ENCODE results near the gene KLHL20. TPM values are rescaled to one million over a fixed set of nuclear protein-coding genes. Genes with fewer than 3 reads are reported as not detected.
A peak's percentile ranks its signal among the peaks of the same experiment; 100 is the strongest.

Gene KLHL20
- total and polyA plus RNA-seq, 2 of the 13 experiments (the other 11 are each of a cell fraction or from before 2014, with no cell fraction given): 7.4 to 14.3 TPM

DNA sequence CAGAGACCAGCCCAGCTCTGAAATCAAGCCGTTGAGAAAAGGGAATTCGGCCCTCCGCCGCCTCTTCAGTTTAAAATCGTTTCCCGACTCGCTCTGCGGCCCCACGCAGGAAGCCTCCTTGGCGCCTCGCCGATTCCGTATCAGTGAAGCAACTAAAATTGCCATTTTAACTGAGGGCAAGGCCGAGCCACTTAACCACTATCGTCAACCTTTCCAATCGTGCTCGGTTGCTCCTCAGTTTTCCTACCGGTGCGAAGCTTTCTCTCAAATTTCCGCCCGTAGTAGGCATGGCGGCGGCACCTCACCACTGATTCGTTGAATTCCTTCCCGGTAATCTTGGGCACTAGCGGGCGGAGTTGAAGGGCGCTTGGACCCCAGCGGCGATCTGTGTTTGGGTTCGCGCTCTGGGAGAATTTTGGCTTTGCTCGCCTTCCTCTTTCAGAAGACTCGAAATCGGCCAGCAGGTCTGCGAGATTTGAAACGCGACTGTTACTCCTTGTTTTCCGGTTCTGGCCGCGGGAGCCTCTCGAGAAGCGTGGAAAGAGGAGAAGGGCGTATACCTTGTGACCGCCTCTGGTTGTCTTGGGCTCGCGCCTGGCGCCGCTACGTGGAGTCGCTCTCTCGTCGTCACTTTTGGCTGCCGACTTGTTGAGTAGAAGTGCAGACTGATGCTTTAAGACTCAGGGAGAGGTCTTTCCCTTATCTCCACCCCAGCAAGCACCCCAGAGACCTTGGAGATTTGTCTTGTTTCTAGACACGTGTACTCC is 109.7 kb downstream of the KLHL20 start, which contains the start of the genes CENPL and DARS2 (continued):
- TF ChIP-seq ZNF839 (CRISPR knock-in tag; IDR thresholded peaks at IDR 0.05; ENCODE audit: borderline replicate concordance): no peak
- 0 out of 2 replicates have a peak, but pooled peaks have one; percentile 13 for TF ChIP-seq ZNF652 (CRISPR knock-in tag; IDR thresholded peaks at IDR 0.05; ENCODE audit: borderline replicate concordance, low read depth)
- no peak for TF ChIP-seq ZNF724P (CRISPR knock-in tag; IDR thresholded peaks at IDR 0.05; ENCODE audit: borderline replicate concordance)
- TF ChIP-seq ZNF644 (CRISPR knock-in tag; IDR thresholded peaks at IDR 0.05; ENCODE audit: low read depth): no peak
- TF ChIP-seq MAZ (IDR thresholded peaks at IDR 0.05; ENCODE audit: borderline replicate concordance, low read depth, low read length): peak; percentile 57; the same call in 1 of the 2 replicates
- TF ChIP-seq MAZ (CRISPR knock-in tag; IDR thresholded peaks at IDR 0.05; ENCODE audit: low read depth): peak; percentile 15; the same call in 1 of the 2 replicates
- TF ChIP-seq SALL2 (CRISPR knock-in tag; IDR thresholded peaks at IDR 0.05): no peak; the same call in none of the 2 replicates
- TF ChIP-seq ZNF883 (CRISPR knock-in tag; IDR thresholded peaks at IDR 0.05; ENCODE audit: not compliant biosample characterization): peak; percentile 41
- TF ChIP-seq, protein P1, sequence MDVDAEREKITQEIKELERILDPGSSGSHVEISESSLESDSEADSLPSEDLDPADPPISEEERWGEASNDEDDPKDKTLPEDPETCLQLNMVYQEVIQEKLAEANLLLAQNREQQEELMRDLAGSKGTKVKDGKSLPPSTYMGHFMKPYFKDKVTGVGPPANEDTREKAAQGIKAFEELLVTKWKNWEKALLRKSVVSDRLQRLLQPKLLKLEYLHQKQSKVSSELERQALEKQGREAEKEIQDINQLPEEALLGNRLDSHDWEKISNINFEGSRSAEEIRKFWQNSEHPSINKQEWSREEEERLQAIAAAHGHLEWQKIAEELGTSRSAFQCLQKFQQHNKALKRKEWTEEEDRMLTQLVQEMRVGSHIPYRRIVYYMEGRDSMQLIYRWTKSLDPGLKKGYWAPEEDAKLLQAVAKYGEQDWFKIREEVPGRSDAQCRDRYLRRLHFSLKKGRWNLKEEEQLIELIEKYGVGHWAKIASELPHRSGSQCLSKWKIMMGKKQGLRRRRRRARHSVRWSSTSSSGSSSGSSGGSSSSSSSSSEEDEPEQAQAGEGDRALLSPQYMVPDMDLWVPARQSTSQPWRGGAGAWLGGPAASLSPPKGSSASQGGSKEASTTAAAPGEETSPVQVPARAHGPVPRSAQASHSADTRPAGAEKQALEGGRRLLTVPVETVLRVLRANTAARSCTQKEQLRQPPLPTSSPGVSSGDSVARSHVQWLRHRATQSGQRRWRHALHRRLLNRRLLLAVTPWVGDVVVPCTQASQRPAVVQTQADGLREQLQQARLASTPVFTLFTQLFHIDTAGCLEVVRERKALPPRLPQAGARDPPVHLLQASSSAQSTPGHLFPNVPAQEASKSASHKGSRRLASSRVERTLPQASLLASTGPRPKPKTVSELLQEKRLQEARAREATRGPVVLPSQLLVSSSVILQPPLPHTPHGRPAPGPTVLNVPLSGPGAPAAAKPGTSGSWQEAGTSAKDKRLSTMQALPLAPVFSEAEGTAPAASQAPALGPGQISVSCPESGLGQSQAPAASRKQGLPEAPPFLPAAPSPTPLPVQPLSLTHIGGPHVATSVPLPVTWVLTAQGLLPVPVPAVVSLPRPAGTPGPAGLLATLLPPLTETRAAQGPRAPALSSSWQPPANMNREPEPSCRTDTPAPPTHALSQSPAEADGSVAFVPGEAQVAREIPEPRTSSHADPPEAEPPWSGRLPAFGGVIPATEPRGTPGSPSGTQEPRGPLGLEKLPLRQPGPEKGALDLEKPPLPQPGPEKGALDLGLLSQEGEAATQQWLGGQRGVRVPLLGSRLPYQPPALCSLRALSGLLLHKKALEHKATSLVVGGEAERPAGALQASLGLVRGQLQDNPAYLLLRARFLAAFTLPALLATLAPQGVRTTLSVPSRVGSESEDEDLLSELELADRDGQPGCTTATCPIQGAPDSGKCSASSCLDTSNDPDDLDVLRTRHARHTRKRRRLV (CRISPR knock-in tag; IDR thresholded peaks at IDR 0.05): no peak; the same call in 1 of the 2 replicates
- TF ChIP-seq TBX3 (IDR thresholded peaks at IDR 0.05; ENCODE audit: borderline replicate concordance): 0 out of 2 replicates have a peak, but pooled peaks have one; percentile 31
- no peak for TF ChIP-seq PLRG1 (conservative IDR thresholded peaks at IDR 0.05)
- peak; percentile 43 for TF ChIP-seq CEBPG (CRISPR knock-in tag; IDR thresholded peaks at IDR 0.05)
- peak; percentile 91 for TF ChIP-seq ZFY (CRISPR knock-in tag; IDR thresholded peaks at IDR 0.05)
- 0 out of 2 replicates have a peak, but pooled peaks have one; percentile 4 for TF ChIP-seq ATF3 (CRISPR knock-in tag; IDR thresholded peaks at IDR 0.05)
- TF ChIP-seq, protein P2, sequence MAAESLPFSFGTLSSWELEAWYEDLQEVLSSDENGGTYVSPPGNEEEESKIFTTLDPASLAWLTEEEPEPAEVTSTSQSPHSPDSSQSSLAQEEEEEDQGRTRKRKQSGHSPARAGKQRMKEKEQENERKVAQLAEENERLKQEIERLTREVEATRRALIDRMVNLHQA (CRISPR knock-in tag; IDR thresholded peaks at IDR 0.05): no peak
- no peak for TF ChIP-seq ZNF256 (CRISPR knock-in tag; conservative IDR thresholded peaks at IDR 0.05)
- TF ChIP-seq ZNF879 (CRISPR knock-in tag; IDR thresholded peaks at IDR 0.05): no peak
- no peak for TF ChIP-seq MAFF (IDR thresholded peaks at IDR 0.05; ENCODE audit: low read depth, low read length)
- TF ChIP-seq ZHX1 (CRISPR knock-in tag; IDR thresholded peaks at IDR 0.05; ENCODE audit: low read depth): peak; percentile 86; the same call in 1 of the 2 replicates
- 0 out of 2 replicates have a peak, but pooled peaks have one; percentile 65 for TF ChIP-seq FOXO4 (CRISPR knock-in tag; conservative IDR thresholded peaks at IDR 0.05)

Measured in HepG2 (cell line).